AG09309 (cell line): ENCODE results near the gene PEX7.
"Not testable (repeated sequence)": the region's sequence is repeated elsewhere in the genome, so short reads cannot be mapped to it uniquely, and the experiment has no call there.

Experiments
- DNase-seq: peaks from one replicate; pipeline ENCODE4 v3.0.0-alpha.2; 2010; ENCODE audit warnings: low read depth
- H3K4me3 ChIP-seq: 2 replicates; pipeline ENCODE4 v1.5.1; 2011; ENCODE audit warnings: mild to moderate bottlenecking, low read depth, low read length, moderate library complexity; ENCODE audit not compliant: control insufficient read depth
- CTCF ChIP-seq: IDR thresholded peaks from 2 replicates; pipeline ENCODE4 v1.5.1; 2011; ENCODE audit warnings: mild to moderate bottlenecking, low read depth, low read length, inconsistent platforms; ENCODE audit not compliant: insufficient read depth, control insufficient read depth; ENCODE audit errors: missing control alignments

The PEX7 gene

GRCh38 chr6:136863752-136864151, 41.4 kb downstream of the PEX7 start:
- no peak for DNase-seq
- no peak for TF ChIP-seq CTCF
- no peak overlapping the region for H3K4me3 ChIP-seq

- no peak for TF ChIP-seq CTCF
- no peak for DNase-seq
- H3K4me3 ChIP-seq, result no peak overlapping the region
Observed at GRCh38 chr6:136864676-136865075, 42.3 kb downstream of the PEX7 start.

- no peak for TF ChIP-seq CTCF
- peak; percentile 17 for DNase-seq
- no peak overlapping the region for H3K4me3 ChIP-seq
Observed at GRCh38 chr6:136866872-136867416, 44.6 kb downstream of the PEX7 start.

GRCh38 chr6:136869451-136869850, 47.1 kb downstream of the PEX7 start:
- no peak for DNase-seq
- H3K4me3 ChIP-seq, result no peak overlapping the region

GRCh38 chr6:136873748-136874147, 51.4 kb downstream of the PEX7 start:
- DNase-seq, result no peak
- no peak overlapping the region for H3K4me3 ChIP-seq
- TF ChIP-seq CTCF, result no peak

More at GRCh38 chr6:136869451-136869850, 47.1 kb downstream of the PEX7 start:
- no peak for TF ChIP-seq CTCF

GRCh38 chr6:136876469-136876868, 54.1 kb downstream of the PEX7 start:
- H3K4me3 ChIP-seq, DNase-seq: not testable (repeated sequence)

- no peak overlapping the region for H3K4me3 ChIP-seq
- TF ChIP-seq CTCF, result no peak
- DNase-seq, result no peak
Observed at GRCh38 chr6:136880748-136881460, 58.5 kb downstream of the PEX7 start.
